Measurements from ENCODE around the gene OGFR.

DNA sequence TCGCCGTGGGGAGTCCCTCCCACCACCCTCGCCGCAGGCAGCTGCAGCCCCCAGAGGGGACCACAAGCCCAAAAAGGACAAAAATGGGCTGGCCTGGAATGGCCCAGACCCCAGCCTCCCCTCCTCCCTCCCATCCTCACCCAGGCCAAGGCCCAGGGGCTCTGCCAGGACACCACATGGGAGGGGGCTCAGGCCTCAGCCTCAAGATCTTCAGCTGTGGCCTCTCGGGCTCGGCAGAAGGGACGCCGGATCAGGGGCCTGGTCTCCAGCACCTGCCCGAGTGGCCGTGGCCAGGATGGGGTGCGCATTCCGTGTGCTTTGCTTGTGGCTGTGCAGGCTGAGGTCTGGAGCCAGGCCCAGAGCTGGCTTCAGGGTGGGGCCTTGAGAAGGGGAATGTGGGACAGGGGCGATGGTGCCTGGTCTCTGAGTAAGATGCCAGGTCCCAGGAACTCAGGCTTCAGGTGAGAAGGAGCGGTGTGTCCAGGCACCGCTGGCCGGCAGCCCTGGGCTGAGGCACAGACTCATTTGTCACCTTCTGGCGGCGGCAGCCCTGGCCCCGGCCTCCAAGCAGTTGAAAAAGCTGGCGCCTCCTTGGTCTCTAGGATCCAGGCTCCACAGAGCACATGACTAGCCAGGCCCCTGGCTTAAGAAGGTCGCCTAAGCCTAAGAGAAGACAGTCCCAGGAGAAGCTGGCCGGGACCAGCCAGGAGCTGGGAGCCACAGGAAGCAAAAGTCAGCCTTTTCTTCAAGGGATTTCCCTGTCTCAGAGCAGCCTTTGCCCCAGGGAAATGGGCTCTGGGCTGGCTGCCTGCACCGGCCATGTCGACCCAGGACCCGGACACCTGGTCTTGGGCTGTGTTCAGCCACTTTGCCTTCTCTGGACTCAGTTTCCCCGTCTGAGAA lies 43.5 kb upstream of the OGFR start:
- TF ChIP-seq POLR2A (IDR thresholded peaks at IDR 0.05) (no peak), POLR2AphosphoS5 (IDR thresholded peaks at IDR 0.05) (no peak)
- TF ChIP-seq, protein P1, sequence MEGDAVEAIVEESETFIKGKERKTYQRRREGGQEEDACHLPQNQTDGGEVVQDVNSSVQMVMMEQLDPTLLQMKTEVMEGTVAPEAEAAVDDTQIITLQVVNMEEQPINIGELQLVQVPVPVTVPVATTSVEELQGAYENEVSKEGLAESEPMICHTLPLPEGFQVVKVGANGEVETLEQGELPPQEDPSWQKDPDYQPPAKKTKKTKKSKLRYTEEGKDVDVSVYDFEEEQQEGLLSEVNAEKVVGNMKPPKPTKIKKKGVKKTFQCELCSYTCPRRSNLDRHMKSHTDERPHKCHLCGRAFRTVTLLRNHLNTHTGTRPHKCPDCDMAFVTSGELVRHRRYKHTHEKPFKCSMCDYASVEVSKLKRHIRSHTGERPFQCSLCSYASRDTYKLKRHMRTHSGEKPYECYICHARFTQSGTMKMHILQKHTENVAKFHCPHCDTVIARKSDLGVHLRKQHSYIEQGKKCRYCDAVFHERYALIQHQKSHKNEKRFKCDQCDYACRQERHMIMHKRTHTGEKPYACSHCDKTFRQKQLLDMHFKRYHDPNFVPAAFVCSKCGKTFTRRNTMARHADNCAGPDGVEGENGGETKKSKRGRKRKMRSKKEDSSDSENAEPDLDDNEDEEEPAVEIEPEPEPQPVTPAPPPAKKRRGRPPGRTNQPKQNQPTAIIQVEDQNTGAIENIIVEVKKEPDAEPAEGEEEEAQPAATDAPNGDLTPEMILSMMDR (IDR thresholded peaks at IDR 0.05), result no peak

Measured in prostate gland (tissue), 2 donors.